Neural cell (in vitro differentiated cells): Measurements from ENCODE around the gene MLLT10. TPM values are rescaled to one million over a fixed set of nuclear protein-coding genes. Genes with fewer than 3 reads are reported as not detected.

Experiments
- H2AFZ ChIP-seq: fragments of 200-600, 300-800 bp; sonication (generic), shearing (Covaris generic); 2 replicates; pipeline ENCODE4 v1.6.0; 2014; ENCODE audit warnings: low read depth, mild to moderate bottlenecking, antibody characterized with exemption, low read length, moderate library complexity
- H3F3A ChIP-seq: fragments of 200-600 bp; shearing (Covaris generic); 2 replicates; pipeline ENCODE4 v1.6.1; 2016; ENCODE audit warnings: mild to moderate bottlenecking, moderate library complexity, mixed read lengths, antibody characterized with exemption, low read length; ENCODE audit not compliant: insufficient read depth, poor library complexity, severe bottlenecking
- H3K27ac ChIP-seq: fragments of 200-600, 300-800 bp; sonication (generic), shearing (Covaris generic); 2 replicates; pipeline ENCODE4 v1.5.1; 2014; ENCODE audit warnings: mild to moderate bottlenecking, low read length, moderate library complexity
- H3K27me3 ChIP-seq: fragments of 300-800, 200-600 bp; sonication (generic), shearing (Covaris generic); 2 replicates; pipeline ENCODE4 v1.6.0; 2014; ENCODE audit warnings: mild to moderate bottlenecking, low read depth, low read length, moderate library complexity; ENCODE audit not compliant: insufficient read depth
- H3K36me3 ChIP-seq: fragments of 300-800, 200-600 bp; sonication (generic), shearing (Covaris generic); 2 replicates; pipeline ENCODE4 v1.5.1; 2014; ENCODE audit warnings: mild to moderate bottlenecking, antibody characterized with exemption, low read length, moderate library complexity; ENCODE audit not compliant: insufficient read depth
- H3K4me2 ChIP-seq: fragments of 300-800, 200-600 bp; sonication (generic), shearing (Covaris generic); 2 replicates; pipeline ENCODE4 v1.6.0; 2014; ENCODE audit warnings: mild to moderate bottlenecking, low read length
- H3K4me3 ChIP-seq: fragments of 300-800, 200-600 bp; sonication (generic), shearing (Covaris generic); 2 replicates; pipeline ENCODE4 v1.5.1; 2014; ENCODE audit warnings: mild to moderate bottlenecking, low read length, moderate library complexity
- H3K79me2 ChIP-seq: fragments of 200-600 bp; shearing (Covaris generic); replicated peaks from 2 replicates; pipeline ENCODE4 v1.6.0; 2014; ENCODE audit warnings: mild to moderate bottlenecking, low read length, moderate library complexity; ENCODE audit not compliant: insufficient read depth
- H3K9ac ChIP-seq: fragments of 300-800, 200-600 bp; sonication (generic), shearing (Covaris generic); 2 replicates; pipeline ENCODE4 v1.6.1; 2016; ENCODE audit warnings: mild to moderate bottlenecking, low read length, mixed read lengths
- H3K9me2 ChIP-seq: fragments of 200-600 bp; shearing (Covaris generic); 2 replicates; pipeline ENCODE4 v1.6.1; 2016; ENCODE audit warnings: mild to moderate bottlenecking, low read length, mixed read lengths; ENCODE audit not compliant: insufficient read depth
- H3K9me3 ChIP-seq: fragments of 200-600, 300-800 bp; sonication (generic), shearing (Covaris generic); 2 replicates; pipeline ENCODE4 v1.6.1; 2016; ENCODE audit warnings: mild to moderate bottlenecking, mixed run types, low read length, moderate library complexity, mixed read lengths
- H4K20me1 ChIP-seq: fragments of 200-600 bp; shearing (Covaris generic); 2 replicates; pipeline ENCODE4 v1.6.1; 2016; ENCODE audit warnings: mild to moderate bottlenecking, mixed run types; ENCODE audit not compliant: insufficient read depth
- CTCF ChIP-seq: fragments of 450-650 bp; IDR thresholded peaks from 2 replicates; pipeline ENCODE4 v1.5.1; 2014; ENCODE audit warnings: antibody characterized with exemption, mild to moderate bottlenecking, moderate library complexity; ENCODE audit not compliant: poor library complexity, severe bottlenecking
- EP300 ChIP-seq: fragments of 450-650 bp; conservative IDR thresholded peaks from 2 replicates; pipeline ENCODE4 v1.6.1; 2014; ENCODE audit warnings: antibody characterized with exemption, mild to moderate bottlenecking, moderate library complexity; ENCODE audit not compliant: poor library complexity, severe bottlenecking
- EZH2 ChIP-seq: fragments of 200-600, 300-800 bp; shearing (Covaris generic), sonication (generic); IDR thresholded peaks from 2 replicates; pipeline ENCODE4 v1.6.1; 2014; ENCODE audit warnings: antibody characterized with exemption, low read length, borderline replicate concordance, mild to moderate bottlenecking; ENCODE audit not compliant: insufficient read depth, poor library complexity, severe bottlenecking
- MXI1 ChIP-seq: fragments of 450-650 bp; conservative IDR thresholded peaks from 2 replicates; pipeline ENCODE4 v1.6.1; 2014; ENCODE audit warnings: antibody characterized with exemption, mild to moderate bottlenecking; ENCODE audit not compliant: poor library complexity, severe bottlenecking
- POLR2AphosphoS5 ChIP-seq: IDR thresholded peaks from 2 replicates; pipeline ENCODE4 v1.6.1; 2012
- RAD21 ChIP-seq: fragments of 450-650 bp; conservative IDR thresholded peaks from 2 replicates; pipeline ENCODE4 v1.6.1; 2014; ENCODE audit warnings: antibody characterized with exemption, mild to moderate bottlenecking, moderate library complexity
- SMC3 ChIP-seq: fragments of 450-650 bp; conservative IDR thresholded peaks from 2 replicates; pipeline ENCODE4 v1.6.1; 2014; ENCODE audit warnings: antibody characterized with exemption, mild to moderate bottlenecking, moderate library complexity; ENCODE audit not compliant: poor library complexity
- TAF1 ChIP-seq: IDR thresholded peaks from 2 replicates; pipeline ENCODE4 v1.6.1; 2012; ENCODE audit warnings: low read depth
- polyA plus RNA-seq: library from polyadenylated mRNA; depleted of rRNA; stranded (reverse); fragments of >200 nt; gene quantifications from 2 replicates; pipeline ENCODE4 v1.2.3, GENCODE V29; 2014
- TF ChIP-seq, protein P1 (sequence below): IDR thresholded peaks from 2 replicates; pipeline ENCODE4 v1.6.1; 2012; ENCODE audit warnings: borderline replicate concordance

The MLLT10 gene
- polyA plus RNA-seq, 1 donor from 2014 or later = 31.0 TPM

- Histone ChIP-seq H3K4me3 (no peak overlapping the region), H3K9me2 (no peaks in the 10 kb centered on the region), H3K79me2 (peaks cover 81% of the 10 kb centered on the region), H2AFZ (no peak overlapping the region), H3F3A (no peaks in the 10 kb centered on the region), H3K27me3 (peaks cover 50% of the 10 kb centered on the region), H3K9ac (no peak overlapping the region), H4K20me1 (no peaks in the 10 kb centered on the region), H3K27ac (no peak overlapping the region), H3K9me3 (no peaks in the 10 kb centered on the region), H3K4me2 (no peak overlapping the region), H3K36me3 (no peaks in the 10 kb centered on the region)
- TF ChIP-seq, protein P1, sequence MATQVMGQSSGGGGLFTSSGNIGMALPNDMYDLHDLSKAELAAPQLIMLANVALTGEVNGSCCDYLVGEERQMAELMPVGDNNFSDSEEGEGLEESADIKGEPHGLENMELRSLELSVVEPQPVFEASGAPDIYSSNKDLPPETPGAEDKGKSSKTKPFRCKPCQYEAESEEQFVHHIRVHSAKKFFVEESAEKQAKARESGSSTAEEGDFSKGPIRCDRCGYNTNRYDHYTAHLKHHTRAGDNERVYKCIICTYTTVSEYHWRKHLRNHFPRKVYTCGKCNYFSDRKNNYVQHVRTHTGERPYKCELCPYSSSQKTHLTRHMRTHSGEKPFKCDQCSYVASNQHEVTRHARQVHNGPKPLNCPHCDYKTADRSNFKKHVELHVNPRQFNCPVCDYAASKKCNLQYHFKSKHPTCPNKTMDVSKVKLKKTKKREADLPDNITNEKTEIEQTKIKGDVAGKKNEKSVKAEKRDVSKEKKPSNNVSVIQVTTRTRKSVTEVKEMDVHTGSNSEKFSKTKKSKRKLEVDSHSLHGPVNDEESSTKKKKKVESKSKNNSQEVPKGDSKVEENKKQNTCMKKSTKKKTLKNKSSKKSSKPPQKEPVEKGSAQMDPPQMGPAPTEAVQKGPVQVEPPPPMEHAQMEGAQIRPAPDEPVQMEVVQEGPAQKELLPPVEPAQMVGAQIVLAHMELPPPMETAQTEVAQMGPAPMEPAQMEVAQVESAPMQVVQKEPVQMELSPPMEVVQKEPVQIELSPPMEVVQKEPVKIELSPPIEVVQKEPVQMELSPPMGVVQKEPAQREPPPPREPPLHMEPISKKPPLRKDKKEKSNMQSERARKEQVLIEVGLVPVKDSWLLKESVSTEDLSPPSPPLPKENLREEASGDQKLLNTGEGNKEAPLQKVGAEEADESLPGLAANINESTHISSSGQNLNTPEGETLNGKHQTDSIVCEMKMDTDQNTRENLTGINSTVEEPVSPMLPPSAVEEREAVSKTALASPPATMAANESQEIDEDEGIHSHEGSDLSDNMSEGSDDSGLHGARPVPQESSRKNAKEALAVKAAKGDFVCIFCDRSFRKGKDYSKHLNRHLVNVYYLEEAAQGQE = no peak
- no peak for TF ChIP-seq EP300
- no peak for TF ChIP-seq RAD21
Measured at GRCh38 chr10:21506351-21506750, 27.7 kb upstream of the MLLT10 start.

GRCh38 chr10:21507150-21507549 lies 26.9 kb upstream of the MLLT10 start:
- TF ChIP-seq TAF1 (no peak), POLR2AphosphoS5 (no peak), MXI1 (peak; percentile 18), EP300 (no peak)
- H3K9me3 ChIP-seq = no peaks in the 10 kb centered on the region
- peaks cover 87% of the 10 kb centered on the region for H3K79me2 ChIP-seq
- no peak overlapping the region for H2AFZ ChIP-seq
- H3K27ac ChIP-seq = no peak overlapping the region
- H4K20me1 ChIP-seq = no peaks in the 10 kb centered on the region
- H3K9me2 ChIP-seq = no peaks in the 10 kb centered on the region
- no peak overlapping the region for H3K9ac ChIP-seq
- H3K36me3 ChIP-seq = no peaks in the 10 kb centered on the region
- no peaks in the 10 kb centered on the region for H3F3A ChIP-seq
- H3K4me2 ChIP-seq = no peak overlapping the region
- peaks cover 46% of the 10 kb centered on the region for H3K27me3 ChIP-seq
- peak overlapping the region; percentile 77 for H3K4me3 ChIP-seq

GRCh38 chr10:21508706-21509331 lies 25.2 kb upstream of the MLLT10 start:
- Histone ChIP-seq H2AFZ (no peak overlapping the region), H3K4me2 (peak overlapping the region; percentile 38), H3K27me3 (peaks cover 42% of the 10 kb centered on the region), H3K79me2 (peaks cover 98% of the 10 kb centered on the region), H3K9me3 (no peaks in the 10 kb centered on the region), H3K36me3 (no peaks in the 10 kb centered on the region), H4K20me1 (no peaks in the 10 kb centered on the region), H3F3A (no peaks in the 10 kb centered on the region), H3K4me3 (peak overlapping the region; percentile 77), H3K9me2 (no peaks in the 10 kb centered on the region), H3K27ac (peak overlapping the region; percentile 8), H3K9ac (peak overlapping the region; percentile 67)
- TF ChIP-seq EP300 = no peak
- no peak for TF ChIP-seq SMC3
- TF ChIP-seq CTCF = no peak
- TF ChIP-seq TAF1 = no peak
- TF ChIP-seq POLR2AphosphoS5 = no peak
- TF ChIP-seq EZH2 = no peak
- TF ChIP-seq RAD21 = no peak
- no peak for TF ChIP-seq MXI1
- TF ChIP-seq, protein P1 = no peak
